Measurements from ENCODE around the gene LRRC46.

The LRRC46 gene

DNA sequence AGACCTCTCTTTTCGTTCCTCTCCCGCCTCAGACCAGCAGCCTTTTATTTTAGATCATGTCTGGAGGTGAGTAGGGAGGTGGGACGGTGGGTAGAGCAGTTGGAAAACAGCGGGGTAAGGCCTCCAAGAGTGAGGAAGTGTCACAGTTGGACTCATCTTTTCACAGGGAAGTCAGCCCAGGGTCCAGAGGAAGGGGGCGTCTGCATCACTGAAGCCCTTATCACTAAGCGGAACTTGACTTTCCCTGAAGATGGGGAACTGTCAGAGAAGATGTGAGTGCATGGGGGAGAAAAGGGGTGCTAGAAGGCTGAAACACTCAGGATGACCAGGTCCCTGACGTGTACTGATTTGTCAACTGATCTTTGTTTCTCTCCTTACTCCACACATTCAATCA is 461 bp downstream of the LRRC46 start:
- no peak for DNase-seq (ENCODE audit: low read depth)

- no peak for DNase-seq (ENCODE audit: low read depth)
These were observed 3.3 kb downstream of the LRRC46 start for GRCh38 chr17:47834756-47835155.

DNA sequence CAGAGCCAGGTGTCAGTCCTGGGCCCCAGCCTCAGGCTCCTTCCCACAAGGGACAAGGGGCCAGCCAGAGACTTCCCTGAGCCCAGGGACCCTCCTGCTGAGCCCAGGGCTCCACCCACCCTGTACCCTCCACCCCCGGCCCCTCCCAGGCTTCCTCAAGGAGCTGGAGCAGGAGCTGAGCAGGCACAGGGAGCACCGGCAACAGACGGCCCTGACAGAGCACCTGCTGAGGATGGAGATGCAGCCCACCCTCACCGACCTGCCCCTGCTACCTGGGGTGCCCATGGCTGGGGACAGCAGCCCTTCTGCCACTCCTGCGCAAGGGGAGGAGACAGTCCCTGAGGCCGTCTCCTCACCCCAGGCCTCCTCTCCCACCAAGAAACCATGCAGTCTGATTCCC is 5.1 kb downstream of the LRRC46 start:
- no peak for DNase-seq (ENCODE audit: low read depth)

DNA sequence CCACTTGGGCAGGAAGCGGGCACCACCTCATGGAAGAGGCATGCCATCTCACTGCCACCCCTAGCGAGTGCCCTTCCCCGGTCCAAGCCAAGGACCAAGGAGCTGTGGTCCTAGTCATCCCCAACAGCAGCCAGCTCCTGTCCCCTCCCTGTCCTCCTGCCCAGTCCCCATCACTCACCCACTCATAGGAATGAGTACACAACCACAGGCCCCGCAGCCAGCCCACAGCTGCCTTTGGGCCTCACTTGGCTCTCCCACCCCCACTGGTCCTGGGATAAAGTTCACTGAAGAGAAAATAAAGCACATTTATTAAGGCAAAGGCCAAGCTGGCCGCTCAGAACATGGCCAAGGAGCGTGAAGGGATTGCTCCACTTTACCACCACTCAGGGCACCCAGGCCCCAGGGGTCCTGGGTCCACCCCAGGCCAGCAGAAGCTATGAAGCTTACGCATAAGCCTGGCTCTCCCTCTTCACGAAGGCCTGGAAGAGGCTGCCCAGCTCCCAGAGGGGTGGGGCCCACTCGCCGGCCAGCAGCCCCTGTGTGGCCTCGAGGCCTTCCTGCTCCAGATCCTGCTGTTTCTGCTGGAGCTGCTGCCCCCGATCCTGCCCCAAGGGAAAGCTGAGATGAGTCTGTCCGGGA is 6.0 kb downstream of the LRRC46 start:
- DNase-seq (ENCODE audit: low read depth): no peak

GRCh38 chr17:47838636-47839035 is 7.2 kb downstream of the LRRC46 start:
- no peak for DNase-seq (ENCODE audit: low read depth)

- no peak for DNase-seq (ENCODE audit: low read depth)
These were observed 7.6 kb downstream of the LRRC46 start for GRCh38 chr17:47839071-47839470.

GRCh38 chr17:47840001-47840741 is 8.7 kb downstream of the LRRC46 start:
- no peak for DNase-seq (ENCODE audit: low read depth)

DNA sequence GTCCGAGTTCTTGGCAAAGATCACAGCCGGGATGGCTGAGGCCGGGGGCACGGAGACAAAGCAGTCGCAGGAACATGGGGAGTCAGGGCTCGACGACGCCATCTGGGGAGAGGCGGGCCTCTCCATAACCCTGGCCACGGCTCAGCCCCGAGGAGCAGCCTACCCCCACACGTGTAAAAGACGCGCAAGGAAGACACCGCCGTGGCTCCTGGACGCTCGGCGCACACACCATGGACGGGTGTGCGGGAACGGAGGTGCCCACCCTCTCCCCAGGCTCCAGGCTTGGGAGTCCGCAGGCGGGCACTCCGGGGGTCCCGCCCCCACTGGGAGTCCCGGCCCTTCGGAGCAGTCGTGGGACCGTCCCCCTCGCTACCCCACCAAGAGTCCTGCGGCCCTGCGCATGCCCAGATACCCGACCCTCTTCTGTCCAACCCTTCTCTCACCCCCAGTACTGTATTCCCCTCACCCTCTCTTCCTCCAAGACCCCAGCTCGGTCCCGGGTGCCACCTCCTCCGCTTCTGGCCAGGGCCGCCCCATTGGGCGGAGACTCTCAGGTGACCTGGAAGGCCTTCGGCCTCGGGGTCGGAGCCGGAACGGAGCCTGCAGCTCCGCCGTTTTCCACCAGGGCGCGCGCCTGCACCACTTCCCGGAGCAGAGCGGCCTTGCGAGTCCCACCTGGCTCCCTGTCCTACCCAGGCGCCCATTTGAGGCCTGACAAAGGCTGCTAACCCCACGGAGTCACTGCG is 9.4 kb downstream of the LRRC46 start, which contains the start of gene SCRN2:
TSS of gene SCRN2 (minus strand) at position 532 of the 746 bp plus-strand sequence. CDS start at position 102, 430 bp downstream.
- DNase-seq (ENCODE audit: low read depth): peak; percentile 81

- DNase-seq (ENCODE audit: low read depth): no peak
These were observed 10.2 kb downstream of the LRRC46 start for GRCh38 chr17:47841488-47842291.

GRCh38 chr17:47843391-47843730 is 11.9 kb downstream of the LRRC46 start:
- no peak for DNase-seq (ENCODE audit: low read depth)

GRCh38 chr17:47844227-47844626 is 12.8 kb downstream of the LRRC46 start:
- DNase-seq (ENCODE audit: low read depth): no peak

DNA sequence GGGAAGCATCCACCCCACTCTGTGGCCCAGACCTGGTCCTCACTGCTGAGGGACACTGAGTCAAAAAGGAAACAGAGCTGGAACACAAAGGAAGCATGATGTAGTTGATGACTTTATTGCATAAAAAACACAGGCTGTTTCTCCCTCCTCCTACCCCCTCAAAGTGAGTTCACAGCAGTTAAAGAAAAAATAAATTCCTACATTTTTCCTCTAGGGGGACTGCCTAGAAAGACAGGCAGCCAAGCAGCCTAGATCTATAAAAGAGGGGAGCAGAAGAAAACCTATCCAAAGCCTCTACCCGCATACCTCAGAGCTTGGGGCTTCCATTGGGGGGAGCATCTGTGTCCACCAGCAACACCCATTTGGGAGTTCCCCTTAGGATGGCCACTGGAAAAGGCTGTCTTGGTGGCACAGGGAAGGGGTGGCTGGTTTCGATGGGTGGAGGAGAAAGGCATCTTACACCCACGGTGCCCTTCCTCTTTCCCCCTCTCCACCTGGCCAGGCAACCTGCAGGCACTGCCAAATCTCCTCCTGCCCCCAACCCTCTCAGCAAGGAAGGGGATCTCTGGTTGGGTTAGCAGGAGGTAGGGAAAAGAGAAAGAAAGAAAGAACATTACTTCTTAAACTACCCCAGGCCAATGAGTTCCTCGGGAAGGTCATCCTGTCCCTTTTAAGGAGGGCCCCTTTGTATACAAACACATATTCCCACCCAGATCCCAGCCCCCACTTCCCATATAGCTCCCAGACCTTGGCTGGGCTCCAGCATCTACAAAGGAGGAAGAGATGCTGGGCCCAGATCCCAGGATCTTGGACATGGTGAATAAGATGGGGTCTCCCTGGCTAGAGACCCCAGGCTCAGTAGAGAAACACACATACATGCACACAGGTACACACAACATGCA is 13.6 kb downstream of the LRRC46 start:
- DNase-seq (ENCODE audit: low read depth): no peak

GRCh38 chr17:47845716-47846075 is 14.2 kb downstream of the LRRC46 start:
- DNase-seq (ENCODE audit: low read depth): no peak

DNA sequence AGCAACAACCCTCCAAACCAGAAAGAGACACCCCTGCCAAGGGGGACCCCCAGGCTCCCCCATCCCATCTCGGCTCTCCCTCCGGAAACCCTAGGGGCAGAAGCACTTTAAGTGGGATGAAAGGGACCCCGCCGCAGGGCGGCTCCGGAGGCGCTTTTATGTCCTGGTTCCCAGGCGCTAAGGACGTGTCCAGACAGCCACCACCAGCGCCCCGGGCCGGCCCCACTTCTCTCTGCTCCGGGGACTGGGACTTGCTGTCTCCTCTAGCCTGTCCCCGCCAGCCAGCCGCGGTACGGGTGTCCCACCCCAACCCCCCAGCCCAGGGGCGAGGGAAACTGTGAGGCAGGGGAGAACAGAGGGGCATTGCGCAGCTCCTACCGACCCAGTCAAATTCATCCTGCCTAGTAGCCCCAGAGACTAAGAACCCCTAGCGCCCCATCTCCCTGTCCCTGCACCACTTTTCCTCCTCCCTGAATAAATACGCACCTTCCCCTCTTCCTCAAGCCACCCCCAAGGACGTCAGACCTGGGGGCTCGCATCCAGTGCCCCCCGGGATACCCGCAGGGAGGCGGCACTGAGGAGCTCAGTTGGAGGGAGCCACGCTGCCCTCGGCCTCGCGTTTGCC is 15.4 kb downstream of the LRRC46 start:
- DNase-seq (ENCODE audit: low read depth): no peak

GRCh38 chr17:47847341-47848197 is 16.1 kb downstream of the LRRC46 start:
- no peak for DNase-seq (ENCODE audit: low read depth)

DNA sequence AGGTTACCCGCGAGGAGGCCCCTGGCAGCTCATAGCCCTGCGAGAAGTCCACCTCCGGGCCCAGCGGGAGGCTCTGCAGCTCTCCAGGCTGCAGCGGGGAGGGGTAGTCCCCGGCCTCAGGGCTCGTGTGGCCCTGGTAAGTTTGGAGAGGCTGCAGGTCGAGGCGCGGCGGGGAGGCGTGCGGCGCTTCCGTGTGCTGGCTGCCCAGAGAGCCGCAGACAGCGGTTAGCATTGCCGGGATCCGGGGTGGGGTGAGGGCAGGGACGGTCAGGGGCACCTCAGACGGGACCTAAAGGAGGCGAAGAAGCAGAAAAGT is 16.7 kb downstream of the LRRC46 start:
- no peak for DNase-seq (ENCODE audit: low read depth)

GRCh38 chr17:47850373-47850691 is 18.9 kb downstream of the LRRC46 start:
- DNase-seq (ENCODE audit: low read depth): no peak

DNA sequence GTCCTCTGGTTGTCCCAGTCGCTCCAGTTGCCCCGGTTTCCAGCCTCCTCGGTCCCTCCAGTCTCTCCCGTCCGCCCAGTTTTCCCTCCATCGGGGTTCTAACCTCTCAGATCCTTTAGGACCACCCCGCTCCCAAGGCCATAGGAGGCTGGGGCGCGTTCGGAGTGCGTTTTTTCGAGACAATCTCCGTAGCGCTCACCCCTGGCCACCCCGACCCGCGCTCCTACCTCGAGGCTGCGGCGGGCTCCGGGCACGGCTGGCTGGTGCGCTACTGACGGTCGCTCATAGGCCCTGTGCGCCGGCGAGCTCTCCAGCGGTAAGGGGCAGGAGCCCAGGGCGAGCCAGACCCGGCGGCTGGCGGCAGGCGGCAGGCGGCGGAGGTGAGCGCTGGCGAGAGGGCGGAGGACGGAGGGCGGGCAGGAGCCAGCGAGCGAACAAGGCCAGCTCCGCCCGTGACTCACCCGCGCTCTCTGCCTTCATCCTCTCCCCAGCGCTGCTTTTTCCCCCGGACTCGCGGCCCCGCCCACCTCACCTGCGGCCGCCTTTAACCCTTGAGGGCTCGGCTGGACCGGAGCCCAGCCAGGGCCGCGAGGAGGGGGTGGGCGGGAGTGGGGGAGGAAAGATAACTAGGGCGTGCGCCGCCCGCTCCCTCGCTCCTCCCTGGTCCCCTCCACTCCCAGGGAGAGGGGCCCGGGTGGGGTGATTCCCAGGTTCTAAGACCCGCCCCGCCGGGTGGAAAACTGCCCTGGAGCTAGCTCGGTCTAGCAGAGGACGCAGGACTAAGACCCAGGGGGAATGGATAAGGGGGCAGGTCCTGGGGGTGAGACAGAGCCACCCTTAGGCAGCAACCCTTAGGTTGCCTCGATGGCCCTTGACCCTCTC is 19.5 kb downstream of the LRRC46 start, which contains the start of gene SP6:
TSS of gene SP6 (minus strand) at position 472 of the 882 bp plus-strand sequence. CDS start 2,734 bp downstream, outside the sequence.
- peak; percentile 56 for DNase-seq (ENCODE audit: low read depth)

DNA sequence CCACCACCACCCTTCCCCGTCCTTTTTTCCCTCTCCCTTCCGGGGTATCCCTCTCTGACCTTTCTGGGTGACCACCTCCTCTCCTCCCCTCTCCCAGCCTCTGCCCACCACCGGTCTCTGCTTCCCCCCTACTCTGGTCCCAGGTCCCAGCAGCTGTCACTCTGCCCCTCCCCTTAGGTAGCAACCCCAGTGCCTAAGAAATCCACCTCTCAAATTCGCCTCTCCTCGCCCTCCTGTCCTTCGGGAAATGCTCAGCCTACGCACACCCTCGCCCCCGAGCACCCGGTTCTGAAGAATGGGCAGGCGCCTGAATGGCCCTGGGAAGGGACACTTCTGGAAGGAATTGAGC is 20.3 kb downstream of the LRRC46 start:
- no peak for DNase-seq (ENCODE audit: low read depth)

Measured in activated gamma-delta T cell treated with anti-CD3 and anti-CD28 coated beads, Interleukin-2, amount 50 U/mL, for 16 hours (primary cell).